Measurements from ENCODE around the gene DHRS7B. TPM values are rescaled to one million over a fixed set of nuclear protein-coding genes. Genes with fewer than 3 reads are reported as not detected.
A peak's percentile ranks its signal among the peaks of the same experiment; 100 is the strongest.

Gene DHRS7B
- total and polyA plus RNA-seq, 10 donors, result 13.3 to 31.3 (median 18.7) TPM

DNA sequence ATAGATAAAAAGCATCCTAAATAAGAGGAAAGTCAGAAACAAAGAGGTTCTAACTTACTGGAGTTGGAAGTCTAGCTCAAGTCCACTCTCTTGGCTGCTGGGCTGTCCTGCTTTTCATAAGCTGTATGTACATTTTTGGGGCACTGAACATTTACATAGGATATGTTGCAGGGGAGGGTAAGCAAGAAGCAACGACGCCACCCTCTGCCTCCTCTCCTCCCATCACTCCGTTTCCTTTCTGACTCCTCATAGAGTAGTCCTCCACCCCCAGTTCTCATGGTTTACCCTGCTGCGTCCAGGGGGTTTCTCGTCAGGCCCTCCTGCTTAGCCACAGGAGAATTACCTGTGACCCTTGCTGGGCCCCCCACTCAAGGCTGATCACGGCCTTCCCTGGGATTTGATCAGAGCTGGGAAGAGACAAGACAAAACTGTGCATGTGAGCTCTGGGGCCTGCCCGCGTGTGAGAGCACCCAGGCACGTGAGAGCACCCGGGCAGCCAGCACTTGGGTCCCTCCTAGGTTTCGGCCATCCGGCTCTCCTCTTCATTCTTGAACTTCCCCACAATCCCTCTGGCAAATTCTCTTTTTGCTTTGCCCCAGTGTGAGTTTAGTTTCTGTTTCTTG, 50.1 kb downstream of the DHRS7B start:
- peaks cover 2 to 34% (median 17%) of the 10 kb centered on the region in 6 donors for H3K4me1 ChIP-seq
- no peak overlapping the region for H3K4me3 ChIP-seq
- no peak for DNase-seq
- H3K36me3 ChIP-seq, result peaks cover 0 to 80% (median 5%) of the 10 kb centered on the region in 6 donors
- no peak for TF ChIP-seq POLR2A (IDR thresholded peaks at IDR 0.05)
- TF ChIP-seq POLR2AphosphoS5 (IDR thresholded peaks at IDR 0.05), result no peak
- TF ChIP-seq, protein P1, sequence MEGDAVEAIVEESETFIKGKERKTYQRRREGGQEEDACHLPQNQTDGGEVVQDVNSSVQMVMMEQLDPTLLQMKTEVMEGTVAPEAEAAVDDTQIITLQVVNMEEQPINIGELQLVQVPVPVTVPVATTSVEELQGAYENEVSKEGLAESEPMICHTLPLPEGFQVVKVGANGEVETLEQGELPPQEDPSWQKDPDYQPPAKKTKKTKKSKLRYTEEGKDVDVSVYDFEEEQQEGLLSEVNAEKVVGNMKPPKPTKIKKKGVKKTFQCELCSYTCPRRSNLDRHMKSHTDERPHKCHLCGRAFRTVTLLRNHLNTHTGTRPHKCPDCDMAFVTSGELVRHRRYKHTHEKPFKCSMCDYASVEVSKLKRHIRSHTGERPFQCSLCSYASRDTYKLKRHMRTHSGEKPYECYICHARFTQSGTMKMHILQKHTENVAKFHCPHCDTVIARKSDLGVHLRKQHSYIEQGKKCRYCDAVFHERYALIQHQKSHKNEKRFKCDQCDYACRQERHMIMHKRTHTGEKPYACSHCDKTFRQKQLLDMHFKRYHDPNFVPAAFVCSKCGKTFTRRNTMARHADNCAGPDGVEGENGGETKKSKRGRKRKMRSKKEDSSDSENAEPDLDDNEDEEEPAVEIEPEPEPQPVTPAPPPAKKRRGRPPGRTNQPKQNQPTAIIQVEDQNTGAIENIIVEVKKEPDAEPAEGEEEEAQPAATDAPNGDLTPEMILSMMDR (IDR thresholded peaks at IDR 0.05 in 8 of 11, conservative IDR thresholded peaks at IDR 0.05 in 3 of 11), result no peak
- H3K9me3 ChIP-seq, result no peaks in the 10 kb centered on the region
- 84 to 92% (median 85%) methylated on average over 11 to 12 of the region's 12 CpGs for WGBS, 5 donors
- no peaks in the 10 kb centered on the region for H3K27me3 ChIP-seq (replicated peaks in 1 of 7)
- intact Hi-C loops (cut with DNase I; ENCODE audit: low total_unique reads), result no loop called here
- H3K27ac ChIP-seq, result no peak overlapping the region

DNA sequence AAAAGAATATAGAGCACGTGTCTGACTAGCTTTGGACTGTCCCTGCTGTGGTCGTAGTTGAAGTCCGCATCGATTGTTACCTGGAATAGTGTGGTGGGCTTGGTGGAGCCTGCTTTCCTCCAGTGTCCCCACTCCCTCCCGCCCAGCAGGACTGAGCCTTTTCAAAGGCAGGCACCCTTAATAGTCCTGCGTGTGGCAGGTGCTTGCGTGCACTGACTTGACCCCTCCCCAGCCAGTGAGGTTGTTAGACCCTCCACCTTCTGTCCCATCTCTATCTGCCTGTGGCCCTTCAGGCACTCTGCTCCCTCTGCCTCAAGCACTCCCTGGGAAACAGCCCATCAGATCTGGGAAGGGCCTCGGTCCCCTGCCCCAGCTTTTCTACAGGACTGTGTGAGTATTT, 50.6 kb downstream of the DHRS7B start:
- intact Hi-C loops (cut with DNase I; ENCODE audit: low total_unique reads), result no loop called here
- TF ChIP-seq, protein P1 (IDR thresholded peaks at IDR 0.05 in 8 of 11, conservative IDR thresholded peaks at IDR 0.05 in 3 of 11), result no peak
- TF ChIP-seq POLR2A (IDR thresholded peaks at IDR 0.05) (no peak), POLR2AphosphoS5 (IDR thresholded peaks at IDR 0.05) (no peak)
- H3K4me1 ChIP-seq, result peaks cover 0 to 33% (median 15%) of the 10 kb centered on the region in 6 donors
- 93 to 97% (median 94%) methylated on average over 8 of the region's 8 CpGs for WGBS, 5 donors
- no peak overlapping the region for H3K27ac ChIP-seq
- no peaks in the 10 kb centered on the region for H3K27me3 ChIP-seq (replicated peaks in 1 of 7)
- peaks cover 0 to 80% (median 4%) of the 10 kb centered on the region in 6 donors for H3K36me3 ChIP-seq
- no peak overlapping the region for H3K4me3 ChIP-seq
- H3K9me3 ChIP-seq, result no peaks in the 10 kb centered on the region
- DNase-seq, result no peak

DNA sequence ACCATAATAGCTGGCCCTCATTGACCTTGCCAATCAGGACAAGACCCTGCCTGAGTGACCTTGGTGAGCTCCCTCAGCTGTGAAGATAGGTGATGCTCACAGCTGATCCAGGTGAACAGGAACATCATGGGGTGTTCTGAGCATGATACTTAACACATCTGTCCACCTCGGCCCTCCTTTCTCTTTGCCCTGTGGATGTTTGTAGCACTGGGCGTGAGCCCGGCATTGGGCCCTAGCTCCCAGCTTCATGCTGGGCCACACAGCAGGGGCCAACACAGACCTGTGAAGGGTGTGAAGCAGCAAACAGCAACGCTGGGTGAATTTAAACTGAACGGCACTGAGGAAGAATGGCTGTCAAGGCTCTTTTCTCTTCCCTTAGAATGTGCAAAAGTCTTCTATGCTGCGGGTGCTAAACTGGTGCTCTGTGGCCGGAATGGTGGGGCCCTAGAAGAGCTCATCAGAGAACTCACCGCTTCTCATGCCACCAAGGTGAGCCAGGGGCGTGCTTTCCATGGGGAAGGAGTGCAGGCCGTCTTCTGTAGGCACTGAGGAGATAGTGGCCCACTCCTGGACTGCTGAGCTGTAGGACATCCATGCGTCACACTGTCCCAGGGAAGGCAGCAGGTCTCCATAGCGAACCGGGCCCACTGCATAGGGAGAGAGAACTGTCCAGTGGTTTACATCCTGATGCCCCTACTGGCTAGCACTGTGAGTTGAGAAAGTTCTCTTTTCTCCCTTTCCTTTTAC, 51.3 kb downstream of the DHRS7B start:
- Histone ChIP-seq H3K36me3 (peaks cover 0 to 76% (median 3%) of the 10 kb centered on the region in 6 donors), H3K27me3 (replicated peaks in 1 of 7) (no peaks in the 10 kb centered on the region), H3K4me3 (no peak overlapping the region), H3K4me1 (peaks cover 0 to 33% (median 10%) of the 10 kb centered on the region in 6 donors), H3K27ac (no peak overlapping the region), H3K9me3 (no peaks in the 10 kb centered on the region)
- WGBS, 5 donors, result 94 to 99% (median 98%) methylated on average over 12 to 13 of the region's 13 CpGs
- TF ChIP-seq, protein P1 (IDR thresholded peaks at IDR 0.05 in 8 of 11, conservative IDR thresholded peaks at IDR 0.05 in 3 of 11), result no peak
- no peak for DNase-seq
- intact Hi-C loops (cut with DNase I; ENCODE audit: low total_unique reads), result no loop called here

DNA sequence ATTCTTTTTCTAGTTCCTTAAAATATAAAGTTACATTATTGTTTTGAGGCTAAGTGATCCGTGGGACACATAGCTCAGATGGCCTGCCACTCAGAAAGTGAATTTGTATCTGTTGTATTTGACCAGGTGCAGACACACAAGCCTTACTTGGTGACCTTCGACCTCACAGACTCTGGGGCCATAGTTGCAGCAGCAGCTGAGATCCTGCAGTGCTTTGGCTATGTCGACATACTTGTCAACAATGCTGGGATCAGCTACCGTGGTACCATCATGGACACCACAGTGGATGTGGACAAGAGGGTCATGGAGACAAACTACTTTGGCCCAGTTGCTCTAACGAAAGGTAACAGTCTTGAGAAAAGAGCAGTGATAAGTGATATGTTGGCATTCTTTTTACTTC, 56.7 kb downstream of the DHRS7B start:
- H3K27ac ChIP-seq, result peak overlapping the region in 2 of 8 donors; percentile 3 to 19
- peaks cover 0 to 48% (median 8%) of the 10 kb centered on the region in 6 donors for H3K4me1 ChIP-seq
- intact Hi-C loops (cut with DNase I; ENCODE audit: low total_unique reads), result no loop called here
- TF ChIP-seq POLR2AphosphoS5 (IDR thresholded peaks at IDR 0.05) (no peak), POLR2A (IDR thresholded peaks at IDR 0.05) (no peak)
- TF ChIP-seq, protein P1 (IDR thresholded peaks at IDR 0.05 in 8 of 11, conservative IDR thresholded peaks at IDR 0.05 in 3 of 11), result no peak
- H3K9me3 ChIP-seq, result no peaks in the 10 kb centered on the region
- no peaks in the 10 kb centered on the region for H3K27me3 ChIP-seq (replicated peaks in 1 of 7)
- no peak overlapping the region for H3K4me3 ChIP-seq
- peaks cover 0 to 87% (median 19%) of the 10 kb centered on the region in 6 donors for H3K36me3 ChIP-seq
- WGBS, 5 donors, result 74 to 82% (median 79%) methylated on average over 5 of the region's 5 CpGs
- no peak for DNase-seq

Measured in spleen (tissue), 11 donors.